Keratinocyte (primary cell): ENCODE results near the gene BCL2L11.

Experiments used
- CTCF ChIP-seq, 3 experiments: IDR thresholded peaks in 1 of 3; conservative IDR thresholded peaks in 1 of 3; optimal IDR thresholded peaks in 1 of 3; 2 replicates in 2 of 3; 3 replicates in 1 of 3; pipeline versions ENCODE3 to v1.5.1; 2011; ENCODE audit warnings: low read length in 3 of 3, mild to moderate bottlenecking in 3 of 3, moderate library complexity in 2 of 3, control low read depth in 1 of 3, inconsistent platforms in 1 of 3; ENCODE audit not compliant: insufficient read depth in 2 of 3; ENCODE audit errors: extremely low read depth in 1 of 3
- EZH2 ChIP-seq: IDR thresholded peaks from one replicate; pipeline ENCODE4 v1.6.1; 2012; ENCODE audit warnings: inconsistent platforms, mild to moderate bottlenecking, low read length, moderate library complexity

- TF ChIP-seq CTCF (optimal IDR thresholded peaks at IDR 0.05 in 1 of 3, IDR thresholded peaks at IDR 0.05 in 1 of 3, conservative IDR thresholded peaks at IDR 0.05 in 1 of 3; ENCODE audit: extremely low read depth in 1 of 3, insufficient read depth in 2 of 3, low read length in 3 of 3), result no peak
- TF ChIP-seq EZH2, result no peak
These were observed 68.4 kb downstream of the BCL2L11 start for GRCh38 chr2:111189106-111189505.
